ENCODE data around the gene SMIM22. TPM values are rescaled to one million over a fixed set of nuclear protein-coding genes. Genes with fewer than 3 reads are reported as not detected.

Gene SMIM22
- total RNA-seq, 1 donor from 2014 or later, result 27.7 TPM

DNA sequence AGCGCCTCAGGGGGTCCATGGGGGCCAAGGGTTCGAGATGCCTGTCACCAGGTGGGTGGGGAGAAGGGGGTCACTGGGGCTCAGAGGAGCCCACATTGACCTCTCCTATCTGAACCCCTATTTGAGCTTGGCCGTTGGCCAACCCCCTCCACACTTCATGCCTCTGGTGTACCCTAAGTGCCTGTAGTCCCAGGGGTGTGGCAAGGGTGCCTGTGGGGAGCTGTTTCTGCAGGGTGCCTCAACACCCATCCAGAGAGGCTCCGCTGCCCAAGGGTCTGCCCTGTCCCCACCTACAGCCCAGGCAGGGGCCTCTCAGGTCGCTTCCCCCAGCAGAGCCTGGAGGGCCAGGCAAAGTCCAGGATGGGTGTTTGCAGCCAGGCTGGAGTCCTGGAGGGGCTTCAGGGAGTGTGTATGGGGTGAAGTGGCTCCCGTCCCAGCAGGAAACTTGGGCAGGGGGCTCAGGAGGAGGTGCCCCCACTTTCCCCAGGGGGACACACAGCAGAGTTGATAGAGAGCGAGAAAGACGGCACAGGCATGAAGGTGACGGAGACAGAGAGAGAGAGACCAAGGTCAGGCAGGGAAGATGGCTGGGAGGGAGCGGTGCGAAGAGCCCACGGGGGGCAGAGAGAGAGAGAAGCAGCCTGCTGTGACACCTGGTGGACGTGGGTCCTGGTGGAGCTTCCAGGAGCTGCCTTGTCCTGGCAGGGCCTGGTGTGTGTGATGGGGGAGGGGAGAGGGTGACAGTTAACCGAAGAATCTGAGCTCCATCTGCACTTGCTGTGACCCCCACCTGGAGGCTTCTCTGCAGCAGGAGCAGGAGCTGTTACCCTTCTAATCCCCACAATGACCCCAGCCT is 7.3 kb upstream of the SMIM22 start, which contains the start of gene SEPTIN12:
TSS of gene SEPTIN12 (minus strand) at position 719 of the 856 bp plus-strand sequence. CDS start at position 19, 700 bp downstream.
- DNase-seq, result no peak
- TF ChIP-seq, protein P1, sequence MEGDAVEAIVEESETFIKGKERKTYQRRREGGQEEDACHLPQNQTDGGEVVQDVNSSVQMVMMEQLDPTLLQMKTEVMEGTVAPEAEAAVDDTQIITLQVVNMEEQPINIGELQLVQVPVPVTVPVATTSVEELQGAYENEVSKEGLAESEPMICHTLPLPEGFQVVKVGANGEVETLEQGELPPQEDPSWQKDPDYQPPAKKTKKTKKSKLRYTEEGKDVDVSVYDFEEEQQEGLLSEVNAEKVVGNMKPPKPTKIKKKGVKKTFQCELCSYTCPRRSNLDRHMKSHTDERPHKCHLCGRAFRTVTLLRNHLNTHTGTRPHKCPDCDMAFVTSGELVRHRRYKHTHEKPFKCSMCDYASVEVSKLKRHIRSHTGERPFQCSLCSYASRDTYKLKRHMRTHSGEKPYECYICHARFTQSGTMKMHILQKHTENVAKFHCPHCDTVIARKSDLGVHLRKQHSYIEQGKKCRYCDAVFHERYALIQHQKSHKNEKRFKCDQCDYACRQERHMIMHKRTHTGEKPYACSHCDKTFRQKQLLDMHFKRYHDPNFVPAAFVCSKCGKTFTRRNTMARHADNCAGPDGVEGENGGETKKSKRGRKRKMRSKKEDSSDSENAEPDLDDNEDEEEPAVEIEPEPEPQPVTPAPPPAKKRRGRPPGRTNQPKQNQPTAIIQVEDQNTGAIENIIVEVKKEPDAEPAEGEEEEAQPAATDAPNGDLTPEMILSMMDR (IDR thresholded peaks at IDR 0.05), result no peak
- intact Hi-C loops (cut with DNase I), result no loop called here

GRCh38 chr16:4788489-4788889 is 6.7 kb upstream of the SMIM22 start:
- H3K36me3 ChIP-seq, result no peaks in the 10 kb centered on the region
- no peaks in the 10 kb centered on the region for H3K9me3 ChIP-seq
- ATAC-seq, result peak in 1 of 2 donors; percentile 55
- H3K4me3 ChIP-seq, result no peak overlapping the region
- no peak for DNase-seq
- no peak overlapping the region for H3K27ac ChIP-seq
- intact Hi-C loops (cut with DNase I), result no loop called here
- H3K27me3 ChIP-seq (ENCODE audit: low read depth), result no peaks in the 10 kb centered on the region
- TF ChIP-seq, protein P1 (IDR thresholded peaks at IDR 0.05), result no peak
- H3K4me1 ChIP-seq, result no peaks in the 10 kb centered on the region

More for the DNA sequence above, 7.3 kb upstream of the SMIM22 start, which contains the start of gene SEPTIN12:
- peak in 1 of 2 donors; percentile 15 for ATAC-seq
- Histone ChIP-seq H3K27me3 (ENCODE audit: low read depth) (no peaks in the 10 kb centered on the region), H3K9me3 (no peaks in the 10 kb centered on the region), H3K4me3 (no peak within 1 kb of the TSS), H3K27ac (no peak within 1 kb of the TSS), H3K4me1 (no peaks in the 10 kb centered on the region), H3K36me3 (no peaks in the 10 kb centered on the region)

GRCh38 chr16:4788910-4789309 is 6.3 kb upstream of the SMIM22 start:
- Histone ChIP-seq H3K9me3 (no peaks in the 10 kb centered on the region), H3K4me1 (no peaks in the 10 kb centered on the region), H3K27ac (no peak overlapping the region), H3K4me3 (no peak overlapping the region), H3K36me3 (no peaks in the 10 kb centered on the region), H3K27me3 (ENCODE audit: low read depth) (no peaks in the 10 kb centered on the region)
- ATAC-seq, result no peak
- intact Hi-C loops (cut with DNase I), result no loop called here
- no peak for DNase-seq
- TF ChIP-seq, protein P1 (IDR thresholded peaks at IDR 0.05), result no peak

GRCh38 chr16:4790261-4790660 is 4.9 kb upstream of the SMIM22 start:
- H3K27me3 ChIP-seq (ENCODE audit: low read depth), result no peaks in the 10 kb centered on the region
- no peaks in the 10 kb centered on the region for H3K36me3 ChIP-seq
- DNase-seq, result no peak
- intact Hi-C loops (cut with DNase I), result no loop called here
- no peaks in the 10 kb centered on the region for H3K4me1 ChIP-seq
- H3K9me3 ChIP-seq, result no peaks in the 10 kb centered on the region
- H3K27ac ChIP-seq, result no peak overlapping the region
- no peak for ATAC-seq
- H3K4me3 ChIP-seq, result no peak overlapping the region
- TF ChIP-seq, protein P1 (IDR thresholded peaks at IDR 0.05), result no peak

DNA sequence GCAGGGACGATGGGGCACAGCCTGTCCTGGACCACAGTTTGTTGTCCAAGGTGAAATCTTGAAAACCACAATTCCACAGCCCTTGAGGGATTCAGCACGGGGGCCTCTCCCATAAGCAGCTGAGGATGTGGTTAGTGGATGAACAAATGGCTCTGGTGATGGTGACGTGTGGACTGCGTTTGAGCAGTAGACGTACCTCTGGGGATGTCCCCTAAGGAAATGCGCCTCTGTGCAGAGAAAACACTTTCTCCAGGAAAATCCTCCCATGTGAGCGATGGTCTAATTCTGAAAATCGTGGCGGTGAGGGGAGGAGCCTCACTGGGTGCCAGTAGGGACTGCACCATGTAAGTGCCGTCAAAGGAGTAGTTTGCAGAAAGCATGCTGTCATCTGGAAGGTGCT is 4.3 kb upstream of the SMIM22 start:
- no peak overlapping the region for H3K4me3 ChIP-seq
- H3K27ac ChIP-seq, result no peak overlapping the region
- ATAC-seq (no peak), DNase-seq (no peak)
- intact Hi-C loops (cut with DNase I), result no loop called here
- H3K4me1 ChIP-seq, result no peaks in the 10 kb centered on the region
- TF ChIP-seq, protein P1 (IDR thresholded peaks at IDR 0.05), result no peak
- no peaks in the 10 kb centered on the region for H3K27me3 ChIP-seq (ENCODE audit: low read depth)
- no peaks in the 10 kb centered on the region for H3K36me3 ChIP-seq
- no peaks in the 10 kb centered on the region for H3K9me3 ChIP-seq

All from lower lobe of right lung (tissue), 2 donors.